Measurements from ENCODE around the gene PDCD6IP.

The PDCD6IP gene

GRCh38 chr3:33904730-33905129 lies 106.3 kb downstream of the PDCD6IP start (continued):
- no peak for TF ChIP-seq ZBTB17 (tag by site-specific recombination; IDR thresholded peaks at IDR 0.05)
- TF ChIP-seq SETDB1 (IDR thresholded peaks at IDR 0.05; ENCODE audit: insufficient read length, low read length): no peak
- TF ChIP-seq PRDM2 (tag by site-specific recombination; IDR thresholded peaks at IDR 0.05; ENCODE audit: borderline replicate concordance): no peak
- TF ChIP-seq CTCF (tag by site-specific recombination; IDR thresholded peaks at IDR 0.05): no peak

GRCh38 chr3:33908250-33908851 lies 109.9 kb downstream of the PDCD6IP start:
- POLR2A ChIA-PET: no interaction called here
- Histone ChIP-seq H3K36me3 (ENCODE audit: control insufficient read depth in 2 of 2, insufficient read depth in 1 of 2, low read length in 2 of 2) (no peaks in the 10 kb centered on the region), H3K4me3 (ENCODE audit: low read depth, low read length) (no peak overlapping the region), H3K9me3 (ENCODE audit: control insufficient read depth, insufficient read depth, low read depth, low read length) (no peaks in the 10 kb centered on the region), H3K4me1 (ENCODE audit: control insufficient read depth, insufficient read depth, low read length) (no peaks in the 10 kb centered on the region), H3K27ac (ENCODE audit: extremely low read depth, low read depth, low read length) (no peak overlapping the region)
- TF ChIP-seq ZBTB7A (tag by site-specific recombination; IDR thresholded peaks at IDR 0.05; ENCODE audit: low read depth) (no peak), ZNF433 (tag by site-specific recombination; IDR thresholded peaks at IDR 0.05; ENCODE audit: low read depth) (no peak), ZNF488 (tag by site-specific recombination; IDR thresholded peaks at IDR 0.05) (no peak), ZBTB44 (tag by site-specific recombination; IDR thresholded peaks at IDR 0.05) (no peak), ZNF658 (tag by site-specific recombination; IDR thresholded peaks at IDR 0.05) (no peak), ZNF660 (tag by site-specific recombination; IDR thresholded peaks at IDR 0.05) (no peak), GLI4 (tag by site-specific recombination; IDR thresholded peaks at IDR 0.05) (no peak), ZNF133 (tag by site-specific recombination; IDR thresholded peaks at IDR 0.05) (no peak), ZNF623 (tag by site-specific recombination; IDR thresholded peaks at IDR 0.05) (no peak), ZNF571 (tag by site-specific recombination; IDR thresholded peaks at IDR 0.05) (no peak), ZNF391 (tag by site-specific recombination; IDR thresholded peaks at IDR 0.05; ENCODE audit: borderline replicate concordance, low read depth) (no peak)
- CTCF ChIA-PET: interaction anchor here (0.7 kb wide), 1 partner anchor 25 kb away, joined by 3 read pairs; no protein-coding TSS in a partner anchor
